ENCODE measurements around the gene ARPC1B.
"Not testable (repeated sequence)": the region's sequence is repeated elsewhere in the genome, so short reads cannot be mapped to it uniquely, and the experiment has no call there.

Gene ARPC1B

DNA sequence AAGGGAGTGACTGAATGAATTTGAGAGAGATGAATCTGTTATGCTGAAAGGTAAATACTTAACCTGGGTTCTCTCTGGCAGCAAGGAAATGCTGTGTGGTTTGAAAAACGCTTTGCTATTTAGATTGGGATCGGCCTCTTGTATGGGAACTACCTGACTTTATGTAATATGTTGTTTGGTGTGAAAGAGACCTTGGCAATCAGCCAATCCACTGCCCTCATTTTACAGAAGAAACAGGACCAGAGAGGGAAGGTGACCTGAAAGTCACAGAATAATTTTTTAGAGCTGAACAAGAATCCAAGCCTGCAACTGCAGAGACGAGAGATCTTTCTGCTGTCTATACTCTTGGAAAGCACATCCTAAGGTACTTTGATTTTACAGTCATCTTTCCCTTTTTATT is 35.3 kb downstream of the ARPC1B start:
- no peak for DNase-seq (ENCODE audit: low read depth)

DNA sequence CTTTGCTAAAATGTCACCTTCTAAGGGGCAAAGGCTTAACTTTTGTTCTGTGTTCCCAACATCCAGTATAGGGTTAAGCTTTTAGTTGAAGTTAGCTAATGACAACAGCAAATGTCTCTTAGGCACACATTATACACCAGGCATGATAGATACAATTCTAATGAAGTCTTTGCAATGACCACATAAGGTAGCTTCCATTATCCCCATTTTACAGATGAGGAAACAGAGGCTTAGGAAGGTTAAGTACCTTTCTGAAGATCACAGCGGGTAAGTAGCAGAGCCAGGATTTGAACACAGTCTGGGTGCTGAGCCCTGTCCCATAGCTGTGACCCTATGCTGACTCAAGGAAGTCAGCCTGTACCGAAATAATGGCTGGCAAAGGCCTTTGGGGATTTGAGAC is 36.1 kb downstream of the ARPC1B start:
- DNase-seq (ENCODE audit: low read depth) = no peak

DNA sequence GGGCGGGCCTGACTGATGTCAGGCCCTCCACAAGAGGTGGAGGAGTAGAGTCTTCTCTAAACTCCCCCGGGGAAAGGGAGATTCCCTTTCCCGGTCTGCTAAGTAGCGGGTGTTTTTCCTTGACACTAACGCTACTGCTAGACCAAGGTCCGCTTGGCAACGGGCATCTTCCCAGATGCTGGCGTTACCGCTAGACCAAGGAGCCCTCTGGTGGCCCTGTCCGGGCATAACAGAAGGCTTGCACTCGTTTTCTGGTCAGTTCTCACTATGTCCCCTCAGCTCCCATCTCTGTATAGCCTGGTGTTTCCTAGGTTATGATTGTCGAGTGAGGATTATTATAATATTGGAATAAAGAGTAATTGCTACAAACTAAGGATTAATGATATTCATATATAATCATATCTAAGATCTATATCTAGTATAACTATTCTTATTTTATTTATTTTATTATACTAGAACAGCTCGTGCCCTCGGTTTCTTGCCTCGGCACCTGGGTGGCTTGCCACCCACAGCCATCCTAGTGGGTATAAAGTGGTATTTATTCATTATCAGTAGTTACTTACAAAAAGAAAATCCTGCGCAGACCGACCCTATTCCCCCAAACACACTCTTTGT is 41.1 kb downstream of the ARPC1B start:
- DNase-seq (ENCODE audit: low read depth) = peak; percentile 36

DNA sequence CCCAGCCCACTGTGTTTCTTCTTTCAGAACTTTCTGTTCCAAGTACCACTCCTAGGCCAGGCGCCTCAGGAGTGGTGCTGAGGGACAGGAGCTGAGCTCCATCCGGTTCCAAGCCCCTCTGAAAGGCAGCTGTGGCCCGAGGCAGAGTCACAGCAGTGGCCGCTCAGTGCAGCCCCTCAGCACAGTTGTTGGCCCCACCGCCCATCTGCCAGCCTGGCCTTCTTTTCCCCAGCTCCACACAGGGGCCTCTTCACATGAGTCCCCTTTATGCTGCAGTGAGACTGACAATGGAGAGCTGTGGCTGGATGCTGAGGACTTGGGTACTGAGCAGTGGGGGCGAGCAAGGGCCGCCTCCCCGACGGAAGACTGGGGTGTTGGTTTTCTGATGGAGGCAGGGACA is 43.7 kb downstream of the ARPC1B start:
- no peak for DNase-seq (ENCODE audit: low read depth)

DNA sequence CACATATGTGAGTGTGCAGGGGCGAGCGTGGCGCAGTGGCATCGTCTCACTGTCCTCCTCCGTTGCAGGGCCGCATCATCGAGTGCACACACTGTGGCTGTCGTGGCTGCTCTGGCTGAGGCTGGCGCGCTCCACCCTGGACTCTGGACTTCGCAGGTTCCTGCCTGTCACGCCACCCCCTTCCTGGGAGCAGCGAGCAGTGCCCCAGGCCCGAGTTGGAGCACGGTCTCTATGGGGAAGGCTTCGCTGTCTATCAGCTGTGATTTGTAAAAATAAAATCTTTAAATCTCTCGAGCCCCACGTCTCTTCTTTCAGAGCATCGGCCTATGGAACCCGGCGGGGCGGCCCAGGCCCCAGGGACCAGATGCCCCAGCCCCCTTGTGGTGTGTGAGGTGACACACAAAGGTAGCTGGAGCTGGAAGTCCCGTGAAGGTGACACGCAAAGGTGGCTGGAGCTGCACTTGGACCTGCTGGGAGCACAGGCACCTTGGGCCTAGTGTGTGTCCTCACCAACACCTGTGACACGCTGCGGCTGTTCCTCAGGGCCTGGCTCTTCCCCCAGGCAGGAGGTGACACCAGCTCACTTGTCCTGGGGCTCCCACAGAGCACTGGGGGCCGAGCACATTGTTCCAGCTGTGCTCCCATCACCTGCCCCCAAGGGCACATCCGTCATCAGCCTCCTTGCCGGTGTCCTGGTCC is 44.9 kb downstream of the ARPC1B start:
- DNase-seq (ENCODE audit: low read depth) = no peak

DNA sequence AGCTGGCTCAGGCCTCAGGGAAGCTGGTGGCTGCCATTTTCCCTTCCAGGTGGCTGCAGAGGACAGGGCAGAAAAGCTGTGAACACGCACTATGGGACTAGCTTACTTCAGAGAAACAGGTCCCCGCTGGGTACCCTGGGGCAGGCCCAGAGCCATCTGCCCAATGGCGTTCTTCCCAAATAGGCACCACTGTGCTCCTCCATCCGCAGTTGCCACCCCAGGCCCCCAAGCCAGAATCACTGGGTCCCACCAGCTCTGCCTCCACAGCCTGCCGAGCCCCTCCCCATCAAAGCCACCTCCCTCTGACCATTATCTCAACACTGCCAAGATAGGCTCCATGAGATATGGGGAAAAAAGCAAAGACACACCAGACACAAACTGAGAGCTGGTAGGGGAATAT is 45.7 kb downstream of the ARPC1B start:
- no peak for DNase-seq (ENCODE audit: low read depth)

DNA sequence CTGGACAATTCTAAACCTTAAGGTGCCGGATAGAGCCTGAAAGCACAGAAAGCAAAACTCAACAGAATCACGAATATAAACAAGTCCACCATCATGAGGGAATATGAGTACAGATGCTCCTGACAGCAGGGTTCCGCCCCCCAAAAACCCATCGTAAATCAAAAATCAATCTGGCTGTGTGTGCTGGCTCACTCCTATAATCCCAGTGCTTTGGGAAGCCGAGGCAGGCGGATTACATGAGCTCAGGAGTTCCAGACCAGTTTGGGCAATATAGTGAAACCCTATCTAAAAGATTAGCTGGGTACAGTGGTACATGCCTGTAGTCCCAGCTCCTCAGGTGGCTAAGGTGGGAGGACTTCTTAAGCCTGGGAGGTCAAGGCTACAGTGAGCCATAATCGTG is 46.5 kb downstream of the ARPC1B start:
- DNase-seq (ENCODE audit: low read depth) = no peak

DNA sequence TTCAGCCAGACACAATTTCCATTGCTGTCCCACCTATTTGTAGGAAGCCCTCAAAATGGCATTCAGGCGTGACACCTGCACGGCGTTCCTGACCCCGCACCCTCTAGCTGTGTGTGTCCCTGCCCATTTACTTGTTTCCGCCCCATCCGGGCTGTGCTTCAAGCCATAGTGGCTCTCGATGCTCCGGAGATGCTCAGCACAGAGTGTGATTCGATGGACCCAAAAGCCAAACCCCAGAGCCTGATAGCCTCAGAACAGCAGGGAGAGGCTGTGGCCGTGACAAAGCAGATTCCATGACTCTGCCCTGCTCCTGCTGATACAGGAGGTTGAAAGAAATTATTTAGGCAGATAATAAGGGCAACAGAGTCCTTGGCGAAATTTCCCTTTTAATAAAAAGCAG is 47.7 kb downstream of the ARPC1B start:
- no peak for DNase-seq (ENCODE audit: low read depth)

DNA sequence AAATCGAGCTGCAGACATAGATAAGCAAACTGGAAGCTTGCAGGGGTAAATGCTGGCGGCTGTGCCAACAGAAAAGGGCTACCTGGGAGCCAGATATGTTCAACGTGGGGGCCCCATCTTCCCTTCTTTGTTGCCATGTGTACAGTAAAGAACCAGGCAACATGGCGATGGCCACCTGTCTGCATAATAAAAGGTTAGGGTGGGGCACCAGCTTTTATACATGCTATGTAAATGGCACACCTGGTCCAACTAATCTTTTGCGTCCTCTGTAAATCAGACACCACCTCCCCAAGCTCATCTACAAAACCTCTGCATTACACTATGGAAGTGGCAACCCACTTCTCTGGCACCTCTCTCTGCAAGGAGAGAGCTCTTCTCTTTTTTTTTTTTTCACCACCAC is 48.1 kb downstream of the ARPC1B start:
- DNase-seq (ENCODE audit: low read depth) = no peak

DNA sequence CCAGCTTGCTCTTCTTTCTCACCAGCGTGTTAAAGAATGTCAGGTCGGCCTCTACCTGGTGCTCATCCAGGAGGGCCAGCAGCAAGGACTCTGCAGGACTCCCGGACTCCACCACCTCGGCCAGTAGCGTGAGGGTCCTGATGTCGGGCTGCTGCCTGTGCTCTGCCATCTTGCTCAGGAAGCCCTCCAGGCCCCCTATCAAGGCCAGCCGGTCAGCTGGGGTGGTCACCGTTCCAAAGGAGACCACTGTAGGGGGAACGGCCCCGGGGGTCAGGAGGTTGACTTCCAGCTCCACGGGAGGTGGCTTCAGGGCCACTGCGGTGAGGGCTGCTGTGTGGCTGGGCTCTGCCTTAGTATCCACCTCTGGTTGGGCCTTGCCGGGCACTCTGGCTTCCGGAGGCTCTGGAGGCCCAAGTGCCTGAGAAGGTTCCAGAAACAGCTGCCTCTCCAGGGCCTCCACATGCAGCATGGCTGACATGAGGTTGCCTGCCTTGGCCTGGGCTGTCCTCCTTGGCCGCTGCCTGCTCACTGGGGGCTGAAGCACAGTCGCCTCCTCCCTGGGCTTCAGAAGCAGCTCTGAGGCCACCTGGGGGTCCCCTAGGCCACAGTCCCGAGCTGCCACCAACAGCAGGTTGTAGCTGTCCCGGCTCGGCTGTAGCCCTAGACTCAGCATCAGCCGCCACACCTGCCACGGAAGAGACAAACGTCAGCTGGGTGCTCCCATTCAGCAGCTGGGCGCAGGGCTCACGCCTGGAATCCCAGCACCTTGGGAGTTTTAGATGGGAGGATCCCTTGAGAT is 50.6 kb downstream of the ARPC1B start:
- DNase-seq (ENCODE audit: low read depth) = no peak

DNA sequence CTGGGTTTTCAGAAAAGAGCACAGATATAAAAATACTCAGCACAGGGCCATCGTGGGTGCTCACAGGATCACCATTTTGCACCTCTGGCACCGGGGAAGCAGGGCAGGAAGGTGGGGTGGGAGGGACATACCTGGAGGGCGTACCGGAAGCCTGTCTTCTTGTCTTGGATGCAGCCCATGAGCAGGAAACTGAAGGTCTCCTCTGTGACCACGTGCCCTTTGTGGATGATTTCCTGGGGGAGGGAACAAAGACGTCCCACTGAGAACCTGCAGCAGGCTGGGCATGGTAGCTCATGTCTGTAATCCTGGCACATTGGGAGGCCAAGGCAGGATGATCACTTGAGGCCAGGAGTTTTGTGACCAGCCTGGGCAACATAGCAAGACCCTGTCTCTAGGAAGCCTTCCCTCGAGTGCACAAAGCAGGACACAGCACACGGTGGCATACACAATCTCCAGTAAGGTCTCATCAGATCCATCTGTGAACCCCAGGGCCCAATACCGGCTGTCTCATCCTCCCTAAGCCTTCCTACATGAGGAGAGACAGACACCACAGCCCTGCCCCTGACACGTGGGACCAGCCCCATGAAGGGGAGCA is 54.5 kb downstream of the ARPC1B start:
- DNase-seq (ENCODE audit: low read depth) = no peak

DNA sequence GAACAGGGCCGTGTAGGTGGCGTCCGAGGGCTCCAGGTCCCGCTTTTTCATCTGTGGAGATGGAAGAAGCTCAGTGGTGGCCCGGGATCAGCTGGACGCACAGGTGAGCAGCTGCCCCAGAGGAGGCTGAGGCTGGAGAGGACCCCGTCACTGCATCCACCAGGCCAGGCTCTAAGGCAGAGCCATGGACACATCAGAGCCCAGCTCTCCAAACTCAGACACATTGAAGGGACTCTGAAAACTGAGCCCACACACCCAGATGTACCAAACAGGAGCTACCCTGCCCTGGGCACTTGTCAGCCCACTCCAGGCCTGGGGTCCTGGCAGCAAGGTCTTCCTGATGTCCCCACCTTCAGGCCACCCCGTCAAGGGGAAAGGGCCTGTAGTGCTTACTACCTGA is 55.2 kb downstream of the ARPC1B start:
- DNase-seq (ENCODE audit: low read depth) = no peak

DNA sequence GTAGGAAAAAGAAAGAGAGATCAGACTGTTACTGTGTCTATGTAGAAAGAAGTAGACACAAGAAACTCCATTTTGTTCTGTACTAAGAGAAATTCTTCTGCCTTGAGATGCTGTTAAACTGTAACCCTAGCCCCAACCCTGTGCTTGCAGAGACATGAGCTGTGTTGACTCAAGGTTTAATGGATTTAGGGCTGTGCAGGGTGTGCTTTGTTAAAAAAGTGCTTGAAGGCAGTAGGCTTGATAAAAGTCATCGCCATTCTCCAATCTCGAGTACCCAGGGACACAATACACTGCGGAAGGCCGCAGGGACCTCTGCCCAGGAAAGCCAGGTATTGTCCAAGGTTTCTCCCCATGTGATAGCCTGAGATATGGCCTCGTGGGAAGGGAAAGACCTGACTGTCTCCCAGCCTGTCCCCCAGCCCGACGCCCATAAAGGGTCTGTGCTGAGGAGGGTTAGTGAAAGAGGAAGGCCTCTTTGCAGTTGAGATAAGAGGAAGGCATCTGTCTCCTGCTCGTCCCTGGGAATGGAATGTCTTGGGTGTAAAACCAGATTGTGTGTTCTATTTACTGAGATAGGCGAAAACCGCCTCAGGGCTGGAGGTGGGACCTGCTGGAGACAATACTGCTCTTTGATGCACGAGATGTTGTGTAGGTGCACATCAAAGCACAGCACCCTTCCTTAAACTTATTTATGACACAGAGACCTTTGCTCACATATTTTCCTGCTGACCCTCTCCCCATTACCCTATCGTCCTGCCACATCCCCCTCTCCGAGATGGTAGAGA is 57.4 kb downstream of the ARPC1B start:
- DNase-seq (ENCODE audit: low read depth) = not testable (repeated sequence)

DNA sequence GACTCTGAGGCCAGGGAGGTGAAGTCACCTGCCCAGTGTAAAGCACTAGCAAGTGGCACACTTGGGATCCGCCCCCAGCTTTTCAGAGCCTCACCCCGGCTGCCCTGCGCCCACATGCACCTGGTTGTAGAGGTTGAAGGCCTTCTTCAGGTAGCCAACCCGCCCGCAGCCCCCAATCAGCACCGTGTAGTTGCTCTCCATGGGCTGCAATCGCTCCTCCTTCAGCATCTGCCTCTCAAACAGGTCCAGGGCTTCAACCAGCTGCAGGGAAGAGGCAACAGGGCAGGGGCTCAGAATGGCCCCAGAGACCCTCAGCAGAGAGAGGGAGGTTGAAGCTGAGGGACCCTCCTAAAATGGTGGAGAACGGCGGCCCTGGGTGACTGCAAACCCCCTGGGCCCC is 58.6 kb downstream of the ARPC1B start:
- DNase-seq (ENCODE audit: low read depth) = no peak

DNA sequence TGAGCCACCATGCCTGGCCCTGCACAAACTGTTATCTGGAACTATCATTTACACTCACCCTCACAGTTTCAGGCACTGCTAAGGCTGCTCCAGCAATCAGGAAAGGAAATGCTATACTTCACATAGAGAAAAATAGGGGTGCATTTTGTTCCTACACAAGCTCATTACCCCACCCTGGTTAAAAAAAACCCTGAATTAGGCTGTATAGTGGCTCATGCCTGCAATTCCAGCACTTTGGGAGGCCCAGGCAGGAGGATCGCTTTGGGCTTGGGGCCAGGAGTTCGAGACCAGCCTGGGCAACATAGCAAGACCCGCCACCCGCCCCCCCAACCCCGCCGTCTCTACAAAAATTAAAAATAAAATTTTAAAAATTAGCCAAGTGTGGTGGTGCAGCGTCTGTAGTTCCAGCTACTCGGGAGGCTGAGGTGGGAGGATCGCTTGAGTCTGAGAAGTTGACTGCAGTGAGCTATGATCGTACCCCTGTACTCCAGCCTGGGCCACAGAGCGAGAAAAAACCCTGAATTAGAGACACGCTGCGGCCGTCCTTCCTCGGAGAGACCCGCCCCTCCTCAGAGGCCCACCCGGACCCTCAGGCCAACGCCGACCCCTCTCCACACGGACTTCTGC is 63.5 kb downstream of the ARPC1B start:
- no peak for DNase-seq (ENCODE audit: low read depth)

DNA sequence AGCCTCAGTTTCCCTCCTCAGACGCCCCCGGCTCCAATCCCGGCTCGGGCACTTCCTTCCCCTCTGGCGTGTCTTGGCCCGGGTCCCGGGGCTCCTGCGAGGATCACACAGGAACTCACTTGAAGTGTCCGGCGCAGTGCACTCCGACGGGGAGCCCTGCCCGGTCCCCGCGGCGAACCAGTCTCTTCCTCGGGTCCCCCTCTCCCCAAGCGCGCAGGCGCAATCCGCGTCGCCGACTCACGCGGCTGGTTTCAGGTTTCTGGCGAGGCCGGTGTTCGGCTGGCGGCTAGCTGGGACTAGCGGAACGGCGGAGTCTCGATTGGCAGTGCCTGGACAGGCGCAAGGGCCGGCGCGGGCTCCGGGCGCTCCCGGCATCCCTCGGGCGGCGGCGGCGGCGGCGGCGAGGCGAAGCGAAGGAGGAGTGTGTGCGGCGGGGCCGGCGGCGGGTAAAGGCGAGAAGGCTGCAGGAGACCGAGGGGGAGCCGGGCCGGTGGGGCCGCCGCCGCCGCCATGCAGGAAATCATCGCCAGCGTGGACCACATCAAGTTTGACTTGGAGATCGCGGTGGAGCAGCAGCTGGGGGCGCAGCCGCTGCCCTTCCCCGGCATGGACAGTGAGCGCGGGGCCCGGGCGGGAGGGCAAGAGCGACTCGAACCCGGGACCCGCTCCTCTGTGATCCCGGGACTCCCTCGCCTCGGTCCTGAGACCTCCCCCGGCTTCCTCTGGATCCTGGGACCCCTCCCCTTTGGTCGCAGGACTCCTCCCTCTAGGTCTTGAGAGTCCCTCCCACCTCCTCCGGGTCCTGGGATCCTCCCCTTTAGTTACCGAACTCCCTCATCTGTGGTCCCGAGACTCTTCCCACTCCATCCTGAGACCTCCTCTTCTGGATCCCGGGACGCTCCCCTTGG is 64.3 kb downstream of the ARPC1B start, which contains the start of the genes CPSF4 and PTCD1:
Gene CPSF4 (plus strand): TSS at position 371 of the 908 bp plus-strand sequence. CDS start 140 bp downstream, at position 511.
Gene PTCD1 (minus strand): TSS at position 226 of the 908 bp plus-strand sequence. CDS start 3,556 bp downstream, outside the sequence.
- peak; percentile 92 for DNase-seq (ENCODE audit: low read depth)

DNA sequence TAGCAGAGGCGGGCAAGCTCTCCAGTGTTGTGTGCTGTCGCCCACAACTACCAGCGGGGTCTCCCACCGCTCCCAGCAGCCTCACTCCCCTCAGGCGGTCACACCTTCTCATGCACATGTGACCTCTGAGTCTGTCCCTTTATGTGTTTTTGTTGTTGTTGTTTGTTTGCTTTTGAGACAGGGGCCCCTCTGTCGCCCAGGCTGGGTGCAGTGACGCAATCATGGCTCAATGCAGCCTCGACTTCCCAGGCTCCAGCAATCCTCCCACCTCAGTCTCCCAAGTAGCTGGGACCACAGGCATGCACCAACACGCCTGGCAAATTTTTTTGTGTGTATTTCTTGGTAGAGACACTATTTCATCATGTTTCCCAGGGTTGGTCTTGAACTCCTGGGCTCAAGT is 65.7 kb downstream of the ARPC1B start:
- DNase-seq (ENCODE audit: low read depth) = no peak
